ENCODE measurements around the gene ACAD10. TPM values are rescaled to one million over a fixed set of nuclear protein-coding genes. Genes with fewer than 3 reads are reported as not detected.

The ACAD10 gene
- total RNA-seq, 1 experiment from 2014 or later = 25.3 TPM

- intact Hi-C loops (cut with micrococcal nuclease) = no loop called here
- no peak for DNase-seq (ENCODE audit: low read depth, low spot score)
- POLR2A ChIA-PET = no interaction called here
- TF ChIP-seq CBX3 (IDR thresholded peaks at IDR 0.05; ENCODE audit: low read depth) (no peak), ZFX (IDR thresholded peaks at IDR 0.05) (no peak), EZH2phosphoT487 (IDR thresholded peaks at IDR 0.05; ENCODE audit: borderline replicate concordance) (no peak), CEBPB (IDR thresholded peaks at IDR 0.05; ENCODE audit: low read depth) (no peak), SIN3A (IDR thresholded peaks at IDR 0.05; ENCODE audit: low read depth) (no peak), MAX (IDR thresholded peaks at IDR 0.05) (no peak), ELF1 (IDR thresholded peaks at IDR 0.05; ENCODE audit: borderline replicate concordance, low read depth) (no peak), JUND (IDR thresholded peaks at IDR 0.05) (no peak), ZNF274 (IDR thresholded peaks at IDR 0.05; ENCODE audit: low read depth, low read length) (no peak), TCF7L2 (IDR thresholded peaks at IDR 0.05; ENCODE audit: borderline replicate concordance, extremely low read depth, insufficient read depth, insufficient read length) (no peak), ZBTB33 (IDR thresholded peaks at IDR 0.05; ENCODE audit: extremely low read depth, insufficient replicate concordance, low read length) (no peak), SRF (IDR thresholded peaks at IDR 0.05; ENCODE audit: low read depth) (no peak), YY1 (IDR thresholded peaks at IDR 0.05; ENCODE audit: extremely low read depth, insufficient replicate concordance, low read depth, low read length) (no peak), SP1 (IDR thresholded peaks at IDR 0.05; ENCODE audit: low read depth) (no peak), FOSL1 (IDR thresholded peaks at IDR 0.05; ENCODE audit: low read depth) (no peak), CTCF (IDR thresholded peaks at IDR 0.05 in 2 of 3, conservative IDR thresholded peaks at IDR 0.05 in 1 of 3; ENCODE audit: borderline replicate concordance in 1 of 3, insufficient read depth in 1 of 3, low read depth in 2 of 3, low read length in 2 of 3) (no peak), ATF3 (IDR thresholded peaks at IDR 0.05) (no peak), POLR2A (IDR thresholded peaks at IDR 0.05; ENCODE audit: borderline replicate concordance, extremely low read depth, insufficient read depth, insufficient read length) (no peak), EZH2 (IDR thresholded peaks at IDR 0.05) (no peak), REST (IDR thresholded peaks at IDR 0.05; ENCODE audit: low read depth) (no peak)
- H3K4me2 ChIP-seq (ENCODE audit: low read length) = no peak overlapping the region
- CTCF ChIA-PET = no interaction called here
- no peaks in the 10 kb centered on the region for H3K27me3 ChIP-seq (ENCODE audit: insufficient read depth, low read length)
- peaks cover 0 to 8% of the 10 kb centered on the region in 2 experiments; a peak in 1 of 4 replicates for H3K36me3 ChIP-seq (ENCODE audit: control insufficient read depth in 1 of 2, insufficient read depth in 2 of 2, low read length in 2 of 2)
- peaks cover 0 to 6% of the 10 kb centered on the region in 2 experiments; a peak in 1 of 4 replicates for H3K9me3 ChIP-seq (ENCODE audit: control insufficient read depth in 1 of 2, insufficient read depth in 1 of 2, low read depth in 1 of 2, low read length in 2 of 2)
- no peaks in the 10 kb centered on the region for H4K20me1 ChIP-seq (ENCODE audit: insufficient read depth)
- no peak overlapping the region for H3K27ac ChIP-seq (ENCODE audit: low read depth, low read length)
- H2AFZ ChIP-seq (ENCODE audit: low read depth, low read length, poor library complexity, severe bottlenecking) = no peak overlapping the region
- ATAC-seq = no peak
- H3K9ac ChIP-seq (ENCODE audit: low read length) = no peak overlapping the region
- H3K79me2 ChIP-seq (ENCODE audit: insufficient read depth, low read length) = no peaks in the 10 kb centered on the region
- no peaks in the 10 kb centered on the region for H3K4me1 ChIP-seq (ENCODE audit: control insufficient read depth in 1 of 2, insufficient read depth in 2 of 2, low read length in 2 of 2)
- RAD21 ChIA-PET (ENCODE audit: low non-redundant PET in 1 of 2, low total read pairs in 2 of 2, uncharacterized antibody in 2 of 2, unreplicated experiment in 2 of 2) = no interaction called here
- no peaks in the 10 kb centered on the region for H3K9me2 ChIP-seq (ENCODE audit: insufficient read depth)
- BruUV-seq (replicated peaks) = no TSS peak
- H3K4me3 ChIP-seq (replicated peaks in 1 of 2; ENCODE audit: low read depth in 1 of 2, low read length in 2 of 2) = no peak overlapping the region
Measured at GRCh38 chr12:111784953-111785352, 99.1 kb downstream of the ACAD10 start.

Measured in HCT116 (cell line).